GM12891 (cell line): Measurements from ENCODE around the gene TMEM151A.

ENCODE experiments used
- DNase-seq: peaks from one replicate; pipeline ENCODE4 v3.0.0; 2011; ENCODE audit warnings: low spot score; ENCODE audit not compliant: insufficient read length
- FAIRE-seq: peaks from 2 replicates; lab custom pipeline; 2011; peaks lifted over from hg19 to GRCh38; lab: Jason Lieb, UNC
- PAX5 ChIP-seq: IDR thresholded peaks from 2 replicates; pipeline ENCODE4 v1.6.1; 2011; ENCODE audit warnings: low read length, moderate library complexity, mild to moderate bottlenecking; ENCODE audit not compliant: insufficient read depth, severe bottlenecking
- POLR2A ChIP-seq: IDR thresholded peaks from 2 replicates; pipeline ENCODE4 v1.6.1; 2011; ENCODE audit warnings: low read depth, low read length, control low read depth
- POLR2AphosphoS5 ChIP-seq: IDR thresholded peaks from 2 replicates; pipeline ENCODE4 v1.6.1; 2011; ENCODE audit warnings: low read depth, low read length, control low read depth
- POU2F2 ChIP-seq: IDR thresholded peaks from 2 replicates; pipeline ENCODE4 v1.6.1; 2011; ENCODE audit warnings: low read depth, mild to moderate bottlenecking, control low read depth, low read length, moderate library complexity
- SPI1 ChIP-seq: IDR thresholded peaks from 2 replicates; pipeline ENCODE4 v1.6.1; 2011; ENCODE audit warnings: low read depth, low read length, control low read depth
- TAF1 ChIP-seq: IDR thresholded peaks from 2 replicates; pipeline ENCODE4 v1.6.1; 2011; ENCODE audit warnings: low read depth, low read length, control low read depth

TMEM151A gene

GRCh38 chr11:66338276-66339161 lies 46.8 kb downstream of the TMEM151A start:
- no peak for DNase-seq
- TF ChIP-seq POLR2A (no peak), POLR2AphosphoS5 (no peak), SPI1 (no peak), POU2F2 (no peak), TAF1 (no peak), PAX5 (no peak)
- FAIRE-seq = no peak

- FAIRE-seq (no peak), DNase-seq (no peak)
- no peak for TF ChIP-seq SPI1
- no peak for TF ChIP-seq POLR2A
- no peak for TF ChIP-seq TAF1
- TF ChIP-seq POU2F2 = no peak
- no peak for TF ChIP-seq PAX5
- TF ChIP-seq POLR2AphosphoS5 = no peak
Measured at GRCh38 chr11:66339162-66339675, 47.5 kb downstream of the TMEM151A start.

GRCh38 chr11:66339686-66340483 lies 48.2 kb downstream of the TMEM151A start:
- no peak for DNase-seq
- no peak for TF ChIP-seq POU2F2
- TF ChIP-seq TAF1 = no peak
- no peak for TF ChIP-seq SPI1
- TF ChIP-seq POLR2A = no peak
- no peak for TF ChIP-seq POLR2AphosphoS5
- TF ChIP-seq PAX5 = no peak

GRCh38 chr11:66340596-66341501 lies 49.2 kb downstream of the TMEM151A start:
- DNase-seq (no peak), FAIRE-seq (no peak)
- TF ChIP-seq PAX5 (no peak), POLR2A (no peak), SPI1 (no peak), POU2F2 (no peak), TAF1 (no peak), POLR2AphosphoS5 (no peak)

More at GRCh38 chr11:66339686-66340483, 48.2 kb downstream of the TMEM151A start:
- FAIRE-seq = no peak

- FAIRE-seq = no peak
Measured at GRCh38 chr11:66341502-66342126, 49.9 kb downstream of the TMEM151A start.

GRCh38 chr11:66343176-66343575 lies 51.5 kb downstream of the TMEM151A start:
- FAIRE-seq = no peak
- TF ChIP-seq TAF1 (no peak), POLR2AphosphoS5 (no peak), POU2F2 (no peak), SPI1 (no peak), POLR2A (no peak), PAX5 (no peak)
- no peak for DNase-seq

More at GRCh38 chr11:66341502-66342126, 49.9 kb downstream of the TMEM151A start:
- TF ChIP-seq SPI1 = no peak
- no peak for TF ChIP-seq POLR2AphosphoS5
- no peak for TF ChIP-seq POLR2A
- no peak for TF ChIP-seq TAF1
- no peak for TF ChIP-seq PAX5
- TF ChIP-seq POU2F2 = no peak
- DNase-seq = no peak

GRCh38 chr11:66344550-66345315 lies 53.0 kb downstream of the TMEM151A start, which contains the start of gene BRMS1:
TSS of gene BRMS1 (minus strand) at chr11:66345104. CDS start at chr11:66342234, 2,870 bp downstream.
- DNase-seq = peak; percentile 96
- FAIRE-seq = peak; percentile 92
- TF ChIP-seq POLR2A (peak; percentile 93), PAX5 (no peak), SPI1 (no peak), POU2F2 (peak; percentile 70), POLR2AphosphoS5 (peak; percentile 86), TAF1 (peak; percentile 63)
